ENCODE results near the gene NELL2.

DNA sequence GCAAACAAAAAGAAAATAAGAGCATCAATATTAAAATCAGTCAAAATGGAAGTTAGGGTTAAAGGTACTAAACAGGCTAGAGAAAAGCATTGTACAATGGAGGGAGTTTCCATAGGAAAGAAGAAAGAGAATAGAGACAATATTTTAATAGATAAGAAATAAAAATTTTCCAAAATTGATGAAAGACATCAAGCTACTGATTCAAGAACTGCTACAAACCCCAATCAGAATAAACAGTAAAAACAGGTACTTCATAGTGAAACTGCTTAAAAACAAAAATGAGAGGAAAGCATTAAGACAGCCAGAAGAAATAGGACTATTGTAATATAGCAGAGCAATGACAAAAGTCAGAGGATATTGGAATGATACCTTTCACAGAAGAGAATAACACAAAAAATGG is 413.4 kb downstream of the NELL2 start:
- TF ChIP-seq, protein P1, sequence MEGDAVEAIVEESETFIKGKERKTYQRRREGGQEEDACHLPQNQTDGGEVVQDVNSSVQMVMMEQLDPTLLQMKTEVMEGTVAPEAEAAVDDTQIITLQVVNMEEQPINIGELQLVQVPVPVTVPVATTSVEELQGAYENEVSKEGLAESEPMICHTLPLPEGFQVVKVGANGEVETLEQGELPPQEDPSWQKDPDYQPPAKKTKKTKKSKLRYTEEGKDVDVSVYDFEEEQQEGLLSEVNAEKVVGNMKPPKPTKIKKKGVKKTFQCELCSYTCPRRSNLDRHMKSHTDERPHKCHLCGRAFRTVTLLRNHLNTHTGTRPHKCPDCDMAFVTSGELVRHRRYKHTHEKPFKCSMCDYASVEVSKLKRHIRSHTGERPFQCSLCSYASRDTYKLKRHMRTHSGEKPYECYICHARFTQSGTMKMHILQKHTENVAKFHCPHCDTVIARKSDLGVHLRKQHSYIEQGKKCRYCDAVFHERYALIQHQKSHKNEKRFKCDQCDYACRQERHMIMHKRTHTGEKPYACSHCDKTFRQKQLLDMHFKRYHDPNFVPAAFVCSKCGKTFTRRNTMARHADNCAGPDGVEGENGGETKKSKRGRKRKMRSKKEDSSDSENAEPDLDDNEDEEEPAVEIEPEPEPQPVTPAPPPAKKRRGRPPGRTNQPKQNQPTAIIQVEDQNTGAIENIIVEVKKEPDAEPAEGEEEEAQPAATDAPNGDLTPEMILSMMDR (IDR thresholded peaks at IDR 0.05), result no peak
- TF ChIP-seq POLR2AphosphoS5 (IDR thresholded peaks at IDR 0.05) (no peak), EP300 (IDR thresholded peaks at IDR 0.05) (no peak), POLR2A (IDR thresholded peaks at IDR 0.05) (no peak)

Measured in upper lobe of left lung (tissue), 4 donors.